ENCODE results near the gene AIMP1.
"Not testable (repeated sequence)": the region's sequence is repeated elsewhere in the genome, so short reads cannot be mapped to it uniquely, and the experiment has no call there.

AIMP1 gene

GRCh38 chr4:106302062-106302438, 14.3 kb upstream of the AIMP1 start:
- H3K4me3 Mint-ChIP-seq, result no peak overlapping the region
- DNase-seq (no peak), ATAC-seq (no peak)
- H3K4me1 Mint-ChIP-seq, result peaks cover 13% of the 10 kb centered on the region
- H3K27ac Mint-ChIP-seq, result no peak overlapping the region
- no peaks in the 10 kb centered on the region for H3K27me3 Mint-ChIP-seq
- H3K9me3 Mint-ChIP-seq, result no peaks in the 10 kb centered on the region

GRCh38 chr4:106303548-106304281, 12.6 kb upstream of the AIMP1 start:
- no peaks in the 10 kb centered on the region for H3K27me3 Mint-ChIP-seq
- H3K27ac Mint-ChIP-seq, result no peak overlapping the region
- no peak overlapping the region for H3K4me3 Mint-ChIP-seq
- H3K4me1 Mint-ChIP-seq, result peaks cover 19% of the 10 kb centered on the region
- DNase-seq (no peak), ATAC-seq (no peak)
- no peaks in the 10 kb centered on the region for H3K9me3 Mint-ChIP-seq

GRCh38 chr4:106304632-106305031, 11.7 kb upstream of the AIMP1 start:
- no peak for ATAC-seq
- Mint-ChIP-seq H3K27me3 (no peaks in the 10 kb centered on the region), H3K27ac (peak overlapping the region; percentile 4 to 81), H3K4me1 (peaks cover 19% of the 10 kb centered on the region), H3K9me3 (no peaks in the 10 kb centered on the region), H3K4me3 (no peak overlapping the region)
- DNase-seq, result no peak

GRCh38 chr4:106305435-106306055, 10.8 kb upstream of the AIMP1 start:
- Mint-ChIP-seq H3K27ac (no peak overlapping the region), H3K4me3 (no peak overlapping the region), H3K27me3 (no peaks in the 10 kb centered on the region), H3K4me1 (peaks cover 26% of the 10 kb centered on the region), H3K9me3 (no peaks in the 10 kb centered on the region)
- ATAC-seq (no peak), DNase-seq (no peak)

- Mint-ChIP-seq H3K4me1 (peaks cover 27% of the 10 kb centered on the region), H3K27me3 (no peaks in the 10 kb centered on the region), H3K4me3 (no peak overlapping the region), H3K27ac (no peak overlapping the region), H3K9me3 (no peaks in the 10 kb centered on the region)
- no peak for ATAC-seq
- no peak for DNase-seq
These were observed 9.8 kb upstream of the AIMP1 start for GRCh38 chr4:106306561-106306960.

- ATAC-seq, result no peak
- no peaks in the 10 kb centered on the region for H3K9me3 Mint-ChIP-seq
- peaks cover 40% of the 10 kb centered on the region for H3K4me1 Mint-ChIP-seq
- H3K4me3 Mint-ChIP-seq, result no peak overlapping the region
- DNase-seq, result no peak
- peak overlapping the region in 1 of 2 donors; percentile 38 for H3K27ac Mint-ChIP-seq
- no peaks in the 10 kb centered on the region for H3K27me3 Mint-ChIP-seq
These were observed 4.0 kb upstream of the AIMP1 start for GRCh38 chr4:106312377-106312776.

GRCh38 chr4:106312997-106313522, 3.3 kb upstream of the AIMP1 start:
- peak overlapping the region; percentile 8 to 47 for H3K4me3 Mint-ChIP-seq
- DNase-seq (no peak), ATAC-seq (no peak)
- H3K27me3 Mint-ChIP-seq, result no peaks in the 10 kb centered on the region
- H3K9me3 Mint-ChIP-seq, result no peaks in the 10 kb centered on the region
- H3K4me1 Mint-ChIP-seq, result peaks cover 40% of the 10 kb centered on the region
- H3K27ac Mint-ChIP-seq, result no peak overlapping the region

GRCh38 chr4:106314960-106315359, 1.4 kb upstream of the AIMP1 start:
- H3K4me3 Mint-ChIP-seq, result no peak overlapping the region
- no peaks in the 10 kb centered on the region for H3K9me3 Mint-ChIP-seq
- no peak for DNase-seq
- no peak for ATAC-seq
- peaks cover 45% of the 10 kb centered on the region for H3K4me1 Mint-ChIP-seq
- H3K27me3 Mint-ChIP-seq, result no peaks in the 10 kb centered on the region
- H3K27ac Mint-ChIP-seq, result peak overlapping the region in 1 of 2 donors; percentile 29

- H3K27me3 Mint-ChIP-seq, result no peaks in the 10 kb centered on the region
- H3K9me3 Mint-ChIP-seq, result no peaks in the 10 kb centered on the region
- H3K27ac Mint-ChIP-seq, result no peak overlapping the region
- ATAC-seq (peak; percentile 52), DNase-seq (no peak)
- H3K4me3 Mint-ChIP-seq, result no peak overlapping the region
- peaks cover 39% of the 10 kb centered on the region for H3K4me1 Mint-ChIP-seq
These were observed 828 bp upstream of the AIMP1 start for GRCh38 chr4:106315476-106315967.

- Mint-ChIP-seq H3K9me3 (no peaks in the 10 kb centered on the region), H3K4me3 (no peak overlapping the region), H3K27ac (no peak overlapping the region), H3K4me1 (peaks cover 44% of the 10 kb centered on the region), H3K27me3 (no peaks in the 10 kb centered on the region)
- no peak for DNase-seq
- no peak for ATAC-seq
These were observed 541 bp downstream of the AIMP1 start for GRCh38 chr4:106316773-106317409.

- Mint-ChIP-seq H3K27ac (peak overlapping the region in 1 of 2 donors; percentile 41), H3K9me3 (no peaks in the 10 kb centered on the region), H3K4me1 (peaks cover 39% of the 10 kb centered on the region), H3K27me3 (no peaks in the 10 kb centered on the region), H3K4me3 (no peak overlapping the region)
- DNase-seq (no peak), ATAC-seq (no peak)
These were observed 1.5 kb downstream of the AIMP1 start for GRCh38 chr4:106317815-106318214.

- no peak overlapping the region for H3K27ac Mint-ChIP-seq
- H3K4me3 Mint-ChIP-seq, result peak overlapping the region in 1 of 2 donors; percentile 28
- no peaks in the 10 kb centered on the region for H3K9me3 Mint-ChIP-seq
- H3K4me1 Mint-ChIP-seq, result peaks cover 32% of the 10 kb centered on the region
- ATAC-seq, result no peak
- H3K27me3 Mint-ChIP-seq, result no peaks in the 10 kb centered on the region
- DNase-seq, result no peak
These were observed 2.2 kb downstream of the AIMP1 start for GRCh38 chr4:106318511-106318910.

GRCh38 chr4:106320235-106320634, 3.9 kb downstream of the AIMP1 start:
- Mint-ChIP-seq H3K4me1 (peaks cover 22% of the 10 kb centered on the region), H3K27me3 (no peaks in the 10 kb centered on the region), H3K27ac (no peak overlapping the region), H3K9me3 (no peaks in the 10 kb centered on the region), H3K4me3 (no peak overlapping the region)
- ATAC-seq (no peak), DNase-seq (no peak)

GRCh38 chr4:106321168-106321567, 4.8 kb downstream of the AIMP1 start:
- ATAC-seq, H3K4me3 Mint-ChIP-seq, DNase-seq, H3K9me3 Mint-ChIP-seq, H3K27ac Mint-ChIP-seq, H3K27me3 Mint-ChIP-seq: not testable (repeated sequence)
- H3K4me1 Mint-ChIP-seq, result peaks cover 22% of the 10 kb centered on the region

GRCh38 chr4:106321814-106322213, 5.5 kb downstream of the AIMP1 start:
- not testable (repeated sequence) for H3K27me3 Mint-ChIP-seq, H3K4me3 Mint-ChIP-seq, H3K9me3 Mint-ChIP-seq, DNase-seq, ATAC-seq, H3K27ac Mint-ChIP-seq
- H3K4me1 Mint-ChIP-seq, result peaks cover 22% of the 10 kb centered on the region

- Mint-ChIP-seq H3K4me3 (no peak overlapping the region), H3K27me3 (no peaks in the 10 kb centered on the region), H3K27ac (no peak overlapping the region), H3K9me3 (no peaks in the 10 kb centered on the region), H3K4me1 (peaks cover 30% of the 10 kb centered on the region)
- no peak for ATAC-seq
- no peak for DNase-seq
These were observed 6.8 kb downstream of the AIMP1 start for GRCh38 chr4:106323119-106323518.
